ENCODE results near the gene NCF1. TPM values are rescaled to one million over a fixed set of nuclear protein-coding genes. Genes with fewer than 3 reads are reported as not detected.
A peak's percentile ranks its signal among the peaks of the same experiment; 100 is the strongest.
"Not testable (repeated sequence)": the region's sequence is repeated elsewhere in the genome, so short reads cannot be mapped to it uniquely, and the experiment has no call there.

Gene NCF1
- total RNA-seq, 1 donor from 2014 or later: not detected

DNA sequence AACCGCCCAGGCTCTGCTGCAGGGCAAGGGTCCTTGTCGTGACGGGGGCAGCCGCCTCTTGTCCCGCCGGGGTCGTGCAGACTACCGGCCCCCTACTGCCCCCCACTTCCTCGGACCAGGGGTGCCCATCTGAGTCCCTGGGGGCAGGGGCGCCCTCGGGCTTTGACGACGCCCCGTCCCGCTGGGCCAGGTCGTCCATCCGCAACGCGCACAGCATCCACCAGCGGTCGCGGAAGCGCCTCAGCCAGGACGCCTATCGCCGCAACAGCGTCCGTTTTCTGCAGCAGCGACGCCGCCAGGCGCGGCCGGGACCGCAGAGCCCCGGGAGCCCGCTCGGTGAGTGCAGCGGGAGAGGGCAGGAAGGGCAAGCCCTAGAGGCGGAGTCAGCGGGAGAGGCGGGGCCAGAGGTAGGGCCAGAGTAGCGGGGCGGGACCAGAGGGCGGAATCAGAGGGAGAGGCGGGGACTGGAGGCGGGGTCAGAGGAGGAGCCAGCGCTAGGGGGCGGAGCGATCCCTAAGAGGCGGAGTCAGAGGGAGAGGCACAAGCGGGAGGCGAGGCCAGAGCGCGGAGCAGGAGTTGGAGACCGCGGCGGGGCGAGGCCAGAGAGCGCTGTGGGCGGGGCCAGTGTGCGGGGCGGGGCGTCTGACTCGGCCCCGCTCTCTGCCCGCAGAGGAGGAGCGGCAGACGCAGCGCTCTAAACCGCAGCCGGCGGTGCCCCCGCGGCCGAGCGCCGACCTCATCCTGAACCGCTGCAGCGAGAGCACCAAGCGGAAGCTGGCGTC lies 14.7 kb downstream of the NCF1 start:
- DNase-seq: peak; percentile 90

- DNase-seq: not testable (repeated sequence)
Measured at GRCh38 chr7:74789200-74789736, 15.5 kb downstream of the NCF1 start.

GRCh38 chr7:74797848-74798622 lies 24.2 kb downstream of the NCF1 start:
- DNase-seq: not testable (repeated sequence)

DNA sequence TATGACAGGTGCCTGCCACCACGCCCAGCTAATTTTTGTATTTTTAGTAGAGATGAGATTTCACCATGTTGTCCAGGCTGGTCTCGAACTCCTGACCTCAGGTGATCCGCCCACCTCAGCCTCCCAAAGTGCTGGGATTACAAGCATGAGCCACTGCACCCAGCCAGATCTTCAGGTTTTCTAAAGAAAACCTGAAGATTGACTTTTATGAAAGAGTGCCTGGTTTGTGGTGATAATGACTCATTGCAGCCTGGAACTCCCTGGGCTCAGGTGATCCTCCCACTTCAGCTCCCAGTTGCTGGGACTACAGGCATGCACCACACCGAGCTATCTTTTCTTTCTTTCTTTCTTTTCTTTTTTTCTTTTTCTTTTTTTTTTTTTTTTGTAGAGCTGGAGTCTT lies 24.8 kb downstream of the NCF1 start:
- DNase-seq: not testable (repeated sequence)

DNA sequence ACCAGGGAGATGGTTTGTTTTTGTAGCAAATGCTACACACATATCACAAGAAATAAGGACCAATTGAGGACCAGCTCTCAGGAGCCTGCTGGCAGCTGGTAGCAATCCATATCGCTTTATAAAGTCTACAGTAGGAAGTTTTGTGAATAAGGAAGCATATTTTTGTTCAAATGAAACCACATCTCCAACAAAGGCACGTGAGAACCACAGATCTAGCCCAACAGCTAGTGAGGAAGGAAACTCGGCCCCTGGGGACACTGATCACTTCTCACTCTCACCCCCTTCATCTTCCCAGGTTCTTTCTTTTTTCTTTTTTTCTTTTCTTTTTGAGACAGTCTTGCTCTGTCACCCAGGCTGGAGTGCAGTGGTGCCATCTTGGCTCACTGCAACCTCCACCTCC lies 42.1 kb downstream of the NCF1 start:
- not testable (repeated sequence) for DNase-seq

DNA sequence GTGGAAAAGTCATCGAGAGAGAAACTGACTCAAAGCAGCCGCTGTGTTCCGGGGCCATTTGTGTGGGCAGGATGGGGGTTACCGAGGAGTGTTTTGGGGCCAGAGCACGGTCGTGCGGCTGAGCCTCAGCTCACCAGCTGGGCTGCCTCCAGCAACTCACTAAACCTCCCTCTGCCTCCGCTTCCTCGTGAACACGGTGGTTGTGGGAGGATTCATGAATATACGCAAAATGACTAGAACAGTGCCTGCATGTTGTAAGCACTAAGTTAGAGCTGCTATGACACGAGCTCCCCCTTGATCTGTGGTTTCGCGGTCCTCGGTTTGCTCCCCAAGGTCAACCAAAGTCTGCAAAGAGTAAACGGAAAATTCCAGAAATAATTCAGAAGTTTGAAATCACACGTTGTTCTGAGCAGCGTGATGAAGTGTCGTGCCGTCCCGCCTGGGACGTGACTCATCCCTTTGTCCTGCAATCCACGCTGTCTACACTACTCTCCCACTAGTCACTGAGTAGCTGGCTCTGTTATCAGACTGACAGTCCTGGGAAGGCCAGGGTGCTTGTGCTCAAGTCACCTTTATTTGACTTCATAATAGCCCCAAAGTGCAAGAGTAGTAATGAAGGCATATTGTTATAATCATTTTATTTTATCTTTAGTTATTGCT lies 46.5 kb downstream of the NCF1 start:
- DNase-seq: not testable (repeated sequence)

- DNase-seq: not testable (repeated sequence)
Measured at GRCh38 chr7:74821259-74821658, 47.4 kb downstream of the NCF1 start.

DNA sequence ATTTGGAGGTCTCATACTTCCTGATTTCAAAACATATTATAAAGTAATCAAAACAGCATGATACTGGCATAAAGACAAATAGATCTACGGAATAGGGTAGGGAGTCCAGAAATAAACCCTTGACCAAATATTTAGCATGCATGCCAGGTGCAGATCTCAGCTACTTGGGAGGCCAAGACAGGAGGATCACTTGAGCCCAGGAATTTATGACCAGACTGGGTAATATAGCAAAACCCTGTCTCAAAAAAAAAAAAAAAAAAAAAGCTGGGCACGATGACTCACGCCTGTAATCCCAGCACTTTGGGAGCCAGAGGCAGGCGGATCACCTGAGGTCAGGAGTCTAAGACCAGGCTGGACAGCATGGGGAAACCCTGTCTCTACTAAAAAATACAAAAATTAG lies 56.1 kb downstream of the NCF1 start:
- not testable (repeated sequence) for DNase-seq

DNA sequence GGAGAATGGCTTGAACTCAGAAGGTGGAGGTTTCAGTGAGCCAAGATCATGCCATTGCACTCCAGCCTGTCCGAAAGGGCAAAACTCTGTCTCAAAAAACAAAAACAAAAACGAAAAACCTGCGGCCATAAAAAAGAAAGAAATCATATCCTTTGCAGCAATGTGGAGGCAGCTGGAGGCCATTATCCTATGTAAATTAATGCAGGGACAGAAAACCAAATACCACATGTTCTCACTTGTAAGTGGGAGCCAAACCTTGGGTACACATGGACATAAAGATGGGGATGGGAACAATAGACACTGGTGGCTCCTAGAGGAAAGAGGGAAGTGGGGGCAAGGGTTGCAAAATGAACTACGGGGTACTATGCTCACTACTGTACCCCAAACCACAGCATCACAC lies 56.6 kb downstream of the NCF1 start:
- not testable (repeated sequence) for DNase-seq

Other genes with a start within 250 kb of the NCF1 start
- 229 TPM for gene GTF2I, start 116.3 kb upstream of the NCF1 start, total RNA-seq
- 51.0 TPM for gene GTF2IRD2, start 77.6 kb downstream of the NCF1 start, total RNA-seq
- gene CASTOR2, start 190.7 kb downstream of the NCF1 start, total RNA-seq: 63.0 TPM